IMR-90 (cell line): Measurements from ENCODE around the gene DUSP8. TPM values are rescaled to one million over a fixed set of nuclear protein-coding genes. Genes with fewer than 3 reads are reported as not detected.
A peak's percentile ranks its signal among the peaks of the same experiment; 100 is the strongest.

Experiments used
- ATAC-seq: fragments of 200-7000 bp; cut with Tn5 transposase; 2 replicates; pipeline ENCODE4 v1.9.1; 2020; ENCODE audit warnings: low read depth, mild to moderate bottlenecking, moderate library complexity
- BruUV-seq: library from RNA; stranded (reverse); fragments of 400-500 nt; replicated peaks from 2 replicates; lab custom pipeline; 2021; lab: Mats Ljungman, UMichigan
- CTCF ChIA-PET: fragments of 300-600 bp; formaldehyde crosslinking; extraction: SDS; loops from one replicate; lab custom pipeline; 2021; ENCODE audit warnings: antibody characterized with exemption; lab: Yijun Ruan, JAX
- POLR2A ChIA-PET: fragments of 300-600 bp; sonication (Branson Sonifier 250); formaldehyde crosslinking; loops from one replicate; lab custom pipeline; 2022; ENCODE audit warnings: antibody characterized with exemption; ENCODE audit not compliant: unreplicated experiment; lab: Charles Lee
- DNase-seq: peaks from one replicate; pipeline ENCODE4 v3.0.0; 2013
- H2AFZ ChIP-seq: replicated peaks from 2 replicates; pipeline ENCODE3; 2013; ENCODE audit warnings: low read length, mild to moderate bottlenecking; ENCODE audit not compliant: poor library complexity
- H2AK5ac ChIP-seq: 2 replicates; pipeline ENCODE4 v1.6.1; 2013; ENCODE audit warnings: low read depth, low read length, inconsistent platforms
- H2AK9ac ChIP-seq: replicated peaks from 2 replicates; pipeline ENCODE3; 2013; ENCODE audit warnings: mild to moderate bottlenecking, low read depth, low read length, moderate library complexity; ENCODE audit not compliant: poor library complexity
- H2BK120ac ChIP-seq: 2 replicates; pipeline ENCODE4 v1.6.1; 2013; ENCODE audit warnings: low read depth, low read length, inconsistent platforms
- H2BK15ac ChIP-seq: 3 replicates; pipeline ENCODE4 v1.6.1; 2013; ENCODE audit warnings: low read depth, low read length, inconsistent platforms
- H2BK20ac ChIP-seq: 2 replicates; pipeline ENCODE4 v1.6.1; 2013; ENCODE audit warnings: low read depth, mild to moderate bottlenecking, inconsistent platforms, low read length, moderate library complexity
- H2BK5ac ChIP-seq: 2 replicates; pipeline ENCODE4 v1.6.1; 2013; ENCODE audit warnings: mild to moderate bottlenecking, low read depth, low read length, inconsistent platforms; ENCODE audit not compliant: poor library complexity, severe bottlenecking
- H3K14ac ChIP-seq: replicated peaks from 2 replicates; pipeline ENCODE4 v1.6.1; 2013; ENCODE audit warnings: low read depth, low read length, inconsistent platforms
- H3K18ac ChIP-seq: 2 replicates; pipeline ENCODE4 v1.6.1; 2013; ENCODE audit warnings: low read depth, low read length, control low read depth
- H3K23ac ChIP-seq: 2 replicates; pipeline ENCODE4 v1.6.1; 2013; ENCODE audit warnings: low read depth, low read length, inconsistent platforms
- H3K27ac ChIP-seq: 2 replicates; pipeline ENCODE4 v1.5.1; 2013; ENCODE audit warnings: mild to moderate bottlenecking, control low read depth, low read length; ENCODE audit not compliant: insufficient read depth
- H3K27me3 ChIP-seq: 2 replicates; pipeline ENCODE4 v1.6.1; 2013; ENCODE audit warnings: low read length; ENCODE audit not compliant: control insufficient read depth, insufficient read depth
- H3K36me3 ChIP-seq: 2 replicates; pipeline ENCODE4 v1.6.1; 2013; ENCODE audit warnings: low read length, mixed read lengths; ENCODE audit not compliant: control insufficient read depth, insufficient read depth
- H3K4ac ChIP-seq: 2 replicates; pipeline ENCODE4 v1.6.1; 2013; ENCODE audit warnings: low read depth, low read length, inconsistent platforms
- H3K4me1 ChIP-seq: 2 replicates; pipeline ENCODE4 v1.6.1; 2013; ENCODE audit warnings: low read length, mixed read lengths; ENCODE audit not compliant: control insufficient read depth, insufficient read depth
- H3K4me2 ChIP-seq: 2 replicates; pipeline ENCODE4 v1.6.1; 2013; ENCODE audit warnings: low read depth, mild to moderate bottlenecking, control low read depth, low read length, moderate library complexity
- H3K4me3 ChIP-seq: 2 replicates; pipeline ENCODE4 v1.5.1; 2013; ENCODE audit warnings: low read depth, mild to moderate bottlenecking, control low read depth, low read length, moderate library complexity; ENCODE audit not compliant: insufficient read depth
- H3K56ac ChIP-seq: 2 replicates; pipeline ENCODE4 v1.6.1; 2013; ENCODE audit warnings: low read length, inconsistent platforms; ENCODE audit not compliant: insufficient read depth; ENCODE audit errors: extremely low read depth
- H3K79me1 ChIP-seq, 2 experiments: 2 replicates each; pipeline ENCODE4 v1.6.1; 2013; ENCODE audit warnings: low read length in 2 of 2, inconsistent platforms in 1 of 2, low read depth in 1 of 2
- H3K9ac ChIP-seq: 2 replicates; pipeline ENCODE4 v1.6.1; 2013; ENCODE audit warnings: low read depth, low read length, control low read depth
- H3K9me1 ChIP-seq: 2 replicates; pipeline ENCODE4 v1.6.1; 2013; ENCODE audit warnings: low read length, inconsistent platforms; ENCODE audit not compliant: insufficient read depth
- H3K9me3 ChIP-seq: 2 replicates; pipeline ENCODE4 v1.6.1; 2013; ENCODE audit warnings: low read length; ENCODE audit not compliant: control insufficient read depth, insufficient read depth
- H4K20me1 ChIP-seq: 2 replicates; pipeline ENCODE4 v1.6.1; 2013; ENCODE audit warnings: low read length, inconsistent platforms; ENCODE audit not compliant: insufficient read depth
- H4K5ac ChIP-seq: 2 replicates; pipeline ENCODE4 v1.6.1; 2013; ENCODE audit warnings: mild to moderate bottlenecking, low read depth, low read length, control low read depth
- H4K8ac ChIP-seq, 2 experiments: 2 replicates each; pipeline ENCODE4 v1.6.1; 2013; ENCODE audit warnings: low read depth in 2 of 2, low read length in 2 of 2, control low read depth in 1 of 2, inconsistent platforms in 1 of 2
- H4K91ac ChIP-seq: 2 replicates; pipeline ENCODE4 v1.6.1; 2013; ENCODE audit warnings: low read depth, low read length, inconsistent platforms; ENCODE audit not compliant: insufficient read depth
- RAD21 ChIP-seq: IDR thresholded peaks from 2 replicates; pipeline ENCODE4 v1.6.1; 2012; ENCODE audit warnings: low read length, improper control_type of control experiment
- WGBS, 2 experiments: methylation state at CpG; one replicate each; pipeline versions ENCODE4 v1.1.5 to v1.1.7; 2013; ENCODE audit warnings: missing lambda C conversion rate in 2 of 2; ENCODE audit not compliant: insufficient read length in 1 of 2; ENCODE audit errors: extremely low coverage in 2 of 2; 5-methylcytosine and 5-hydroxymethylcytosine counted together
- dilution Hi-C: fragments of 300-500 bp; cut with HindIII; formaldehyde crosslinking; loops from one replicate; pipeline ENCODE4 v1.14.3; 2018; ENCODE audit warnings: low sequenced_read_pairs; ENCODE audit not compliant: unreplicated experiment
- in situ Hi-C: fragments of 300-500 bp; cut with MboI; formaldehyde crosslinking; loops from 3 replicates; pipeline ENCODE4 v1.14.3; 2019; ENCODE audit warnings: low sequenced_read_pairs, inconsistent platforms, mixed read lengths
- intact Hi-C: fragments of 100-400 bp; cut with micrococcal nuclease; formaldehyde crosslinking; loops from 2 replicates; pipeline ENCODE4 v1.10.0; 2022
- polyA plus RNA-seq, 3 experiments: library from polyadenylated mRNA; depleted of rRNA; stranded (reverse); fragments of >200 nt; gene quantifications; 2 replicates each; pipeline ENCODE4 v1.2.3, GENCODE V29; 2012; ENCODE audit warnings: low replicate concordance in 1 of 3
- total RNA-seq: library from RNA; depleted of rRNA; stranded (reverse); fragments of >200 nt; gene quantifications from 2 replicates; pipeline ENCODE4 v1.2.3, GENCODE V29; 2012
- TF ChIP-seq, protein P1 (sequence below): fragments of 150-350 bp; IDR thresholded peaks from 2 replicates; pipeline ENCODE4 v1.6.1; 2017; ENCODE audit warnings: mild to moderate bottlenecking, antibody characterized with exemption, low read length, low read depth

Gene DUSP8
- total and polyA plus RNA-seq, 2 of the 4 experiments (the other 2 are of a cell fraction), result 0.72 to 4.2 TPM

DNA sequence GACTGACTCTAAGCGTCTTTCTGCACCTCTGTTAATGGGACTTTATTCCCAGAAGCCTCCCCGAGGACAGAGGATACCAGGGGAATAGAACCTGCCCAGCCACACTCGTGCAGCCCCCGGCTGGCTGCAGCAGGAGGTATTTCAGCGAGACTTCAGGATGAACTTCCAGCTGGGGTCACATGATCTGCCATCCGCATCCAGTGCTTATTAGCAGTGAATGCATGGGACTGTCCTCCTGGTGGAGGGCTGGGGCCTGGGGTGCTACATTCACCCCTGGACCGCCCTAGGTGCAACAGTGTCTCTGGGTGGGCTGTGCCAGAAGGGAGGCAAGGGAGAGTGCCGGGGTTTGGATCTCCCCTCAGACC, 1.6 kb downstream of the DUSP8 start:
- peaks cover 3% of the 10 kb centered on the region for H3K4me1 ChIP-seq
- DNase-seq (no peak), ATAC-seq (no peak)
- intact Hi-C loops (no loop called here), in situ Hi-C loops (no loop called here), dilution Hi-C loops (no loop called here)
- H4K91ac ChIP-seq, result no peak overlapping the region
- H3K18ac ChIP-seq, result no peak overlapping the region
- no peak overlapping the region for H2BK20ac ChIP-seq
- no peaks in the 10 kb centered on the region for H3K9me3 ChIP-seq
- H3K9me1 ChIP-seq, result no peaks in the 10 kb centered on the region
- peak overlapping the region; percentile 59; the same call in 1 of the 2 replicates for H3K4me2 ChIP-seq
- no peak overlapping the region for H2BK120ac ChIP-seq
- peak overlapping the region; percentile 39 for H2AK9ac ChIP-seq
- H3K27me3 ChIP-seq, result peaks cover 20% of the 10 kb centered on the region
- H3K4ac ChIP-seq, result no peak overlapping the region; the same call in 1 of the 2 replicates
- TF ChIP-seq, protein P1, sequence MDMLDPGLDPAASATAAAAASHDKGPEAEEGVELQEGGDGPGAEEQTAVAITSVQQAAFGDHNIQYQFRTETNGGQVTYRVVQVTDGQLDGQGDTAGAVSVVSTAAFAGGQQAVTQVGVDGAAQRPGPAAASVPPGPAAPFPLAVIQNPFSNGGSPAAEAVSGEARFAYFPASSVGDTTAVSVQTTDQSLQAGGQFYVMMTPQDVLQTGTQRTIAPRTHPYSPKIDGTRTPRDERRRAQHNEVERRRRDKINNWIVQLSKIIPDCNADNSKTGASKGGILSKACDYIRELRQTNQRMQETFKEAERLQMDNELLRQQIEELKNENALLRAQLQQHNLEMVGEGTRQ, result 0 out of 2 replicates have a peak, but pooled peaks have one; percentile 14
- no peak for TF ChIP-seq RAD21
- H3K27ac ChIP-seq, result no peak overlapping the region
- CTCF ChIA-PET, result no interaction called here
- H4K5ac ChIP-seq, result no peak overlapping the region
- no peak overlapping the region for H3K9ac ChIP-seq
- H3K79me1 ChIP-seq, result peaks cover 11 to 26% of the 10 kb centered on the region in 2 experiments; a peak in 2 of 4 replicates
- WGBS, 2 experiments, result 100% methylated on average over 2 of the region's 8 CpGs; no CpG with 5 or more reads in 1 of the 2 experiments
- H4K20me1 ChIP-seq, result peaks cover 66% of the 10 kb centered on the region
- no peak overlapping the region for H2AK5ac ChIP-seq
- H2BK15ac ChIP-seq, result no peak overlapping the region
- H4K8ac ChIP-seq, result no peak overlapping the region
- H2AFZ ChIP-seq, result no peak overlapping the region
- POLR2A ChIA-PET, result no interaction called here
- no peak overlapping the region for H3K14ac ChIP-seq
- no peaks in the 10 kb centered on the region for H3K36me3 ChIP-seq
- no TSS peak for BruUV-seq
- 0 out of 2 replicates have a peak overlapping the region, but pooled peaks have one; percentile 58 for H3K4me3 ChIP-seq
- no peak overlapping the region; the same call in 1 of the 2 replicates for H3K23ac ChIP-seq
- no peak overlapping the region for H2BK5ac ChIP-seq
- H3K56ac ChIP-seq, result no peak overlapping the region
